ENCODE results near the gene SETD1A. TPM values are rescaled to one million over a fixed set of nuclear protein-coding genes. Genes with fewer than 3 reads are reported as not detected.

Gene SETD1A
- total and polyA plus RNA-seq, 5 experiments from 2014 or later, result 0.35 to 44.3 (median 2.0) TPM

- POLR2A ChIA-PET, result no interaction called here
- DNase-seq (no peak), ATAC-seq (no peak)
- H3K4me3 Mint-ChIP-seq, result no peak overlapping the region
- H3K27ac Mint-ChIP-seq, result peak overlapping the region in 1 of 10 donors; percentile 37
- H3K9me3 Mint-ChIP-seq, result no peaks in the 10 kb centered on the region
- H3K27me3 Mint-ChIP-seq, result no peaks in the 10 kb centered on the region
- H3K36me3 Mint-ChIP-seq, result peaks cover 0 to 8% (median 0%) of the 10 kb centered on the region in 3 donors
- peaks cover 0 to 4% (median 1%) of the 10 kb centered on the region in 4 donors for H3K4me1 Mint-ChIP-seq
These were observed 30.1 kb downstream of the SETD1A start for GRCh38 chr16:30987581-30988190.

GRCh38 chr16:30989469-30990047, 32.0 kb downstream of the SETD1A start:
- Mint-ChIP-seq H3K4me1 (peaks cover 0 to 3% (median 2%) of the 10 kb centered on the region in 4 donors), H3K27me3 (no peaks in the 10 kb centered on the region), H3K27ac (no peak overlapping the region), H3K36me3 (no peaks in the 10 kb centered on the region), H3K4me3 (no peak overlapping the region), H3K9me3 (no peaks in the 10 kb centered on the region)
- ATAC-seq (no peak), DNase-seq (no peak)
- POLR2A ChIA-PET, result interaction anchor here (0.6 kb wide), 1 partner anchor 79 kb away, joined by 4 read pairs; no protein-coding TSS in a partner anchor

- H3K27me3 Mint-ChIP-seq, result no peaks in the 10 kb centered on the region
These were observed 32.6 kb downstream of the SETD1A start for GRCh38 chr16:30990105-30990504.

GRCh38 chr16:30991052-30991451, 33.5 kb downstream of the SETD1A start:
- Mint-ChIP-seq H3K4me1 (peaks cover 0 to 4% (median under 1%) of the 10 kb centered on the region in 4 donors), H3K4me3 (no peak overlapping the region), H3K9me3 (no peaks in the 10 kb centered on the region), H3K36me3 (no peaks in the 10 kb centered on the region), H3K27me3 (no peaks in the 10 kb centered on the region), H3K27ac (no peak overlapping the region)
- ATAC-seq (no peak), DNase-seq (no peak)
- POLR2A ChIA-PET, result no interaction called here

More at GRCh38 chr16:30990105-30990504, 32.6 kb downstream of the SETD1A start:
- no peak overlapping the region for H3K27ac Mint-ChIP-seq
- H3K36me3 Mint-ChIP-seq, result no peaks in the 10 kb centered on the region
- no peaks in the 10 kb centered on the region for H3K9me3 Mint-ChIP-seq
- DNase-seq (no peak), ATAC-seq (no peak)
- peaks cover 0 to 4% (median 2%) of the 10 kb centered on the region in 4 donors for H3K4me1 Mint-ChIP-seq
- POLR2A ChIA-PET, result no interaction called here
- H3K4me3 Mint-ChIP-seq, result no peak overlapping the region

- peaks cover 3 to 12% (median 8%) of the 10 kb centered on the region in 4 donors for H3K4me1 Mint-ChIP-seq
- no peaks in the 10 kb centered on the region for H3K9me3 Mint-ChIP-seq
- H3K27ac Mint-ChIP-seq, result no peak overlapping the region
- POLR2A ChIA-PET, result interaction anchor here (0.5 kb wide), 1 partner anchor 49 kb away, joined by 6 read pairs; no protein-coding TSS in a partner anchor
- DNase-seq (no peak), ATAC-seq (no peak)
- no peaks in the 10 kb centered on the region for H3K36me3 Mint-ChIP-seq
- no peak overlapping the region for H3K4me3 Mint-ChIP-seq
- H3K27me3 Mint-ChIP-seq, result no peaks in the 10 kb centered on the region
These were observed 34.8 kb downstream of the SETD1A start for GRCh38 chr16:30992276-30992780.

GRCh38 chr16:30992931-30993816, 35.6 kb downstream of the SETD1A start:
- Mint-ChIP-seq H3K27me3 (no peaks in the 10 kb centered on the region), H3K4me1 (peaks cover 3 to 12% (median 8%) of the 10 kb centered on the region in 4 donors), H3K9me3 (no peaks in the 10 kb centered on the region), H3K36me3 (no peaks in the 10 kb centered on the region), H3K27ac (no peak overlapping the region), H3K4me3 (no peak overlapping the region)
- DNase-seq (no peak), ATAC-seq (no peak)
- POLR2A ChIA-PET, result interaction anchor here (0.5 to 1.6 kb wide), 3 partner anchors 8 to 49 kb away, joined by 3 to 6 read pairs (median 6); partner anchors contain the start of gene HSD3B7

GRCh38 chr16:30995927-30996323, 38.4 kb downstream of the SETD1A start:
- Mint-ChIP-seq H3K36me3 (no peaks in the 10 kb centered on the region), H3K4me3 (peak overlapping the region; percentile 45 to 90 (median 76)), H3K27ac (peak overlapping the region in 7 of 10 donors; percentile 12 to 94 (median 67)), H3K27me3 (no peaks in the 10 kb centered on the region), H3K4me1 (peaks cover 3 to 12% (median 8%) of the 10 kb centered on the region in 4 donors), H3K9me3 (no peaks in the 10 kb centered on the region)
- DNase-seq (no peak), ATAC-seq (no peak)
- POLR2A ChIA-PET, result interaction anchor here (0.7 to 2.2 kb wide), 2 partner anchors 10 to 78 kb away, joined by 3 to 11 read pairs; partner anchors contain the start of genes ZNF646 and ZNF668

GRCh38 chr16:30996324-30996984, 38.9 kb downstream of the SETD1A start:
- no peak for DNase-seq
- POLR2A ChIA-PET, result interaction anchor here (0.9 to 2.2 kb wide), 3 partner anchors 77 to 146 kb away, joined by 4 to 11 read pairs (median 4); partner anchors contain the start of genes PRSS8, ZNF646 and ZNF668
- H3K36me3 Mint-ChIP-seq, result no peaks in the 10 kb centered on the region
- H3K4me1 Mint-ChIP-seq, result peaks cover 2 to 12% (median 8%) of the 10 kb centered on the region in 4 donors
- peak in 1 of 2 donors; percentile 5 for ATAC-seq
- H3K9me3 Mint-ChIP-seq, result no peaks in the 10 kb centered on the region
- H3K27ac Mint-ChIP-seq, result peak overlapping the region; percentile 65 to 95 (median 92)
- peak overlapping the region; percentile 81 to 93 (median 84) for H3K4me3 Mint-ChIP-seq
- no peaks in the 10 kb centered on the region for H3K27me3 Mint-ChIP-seq

GRCh38 chr16:30996985-30997724, 39.6 kb downstream of the SETD1A start:
- Mint-ChIP-seq H3K4me1 (peaks cover 2 to 12% (median 8%) of the 10 kb centered on the region in 4 donors), H3K27ac (peak overlapping the region; percentile 65 to 95 (median 92)), H3K9me3 (no peaks in the 10 kb centered on the region), H3K27me3 (no peaks in the 10 kb centered on the region), H3K4me3 (peak overlapping the region; percentile 81 to 93 (median 84)), H3K36me3 (no peaks in the 10 kb centered on the region)
- DNase-seq (peak; percentile 51 to 93 (median 75)), ATAC-seq (peak; percentile 97 to 99)
- POLR2A ChIA-PET, result interaction anchor here (0.7 to 2.2 kb wide), 4 partner anchors 77 to 145 kb away, joined by 3 to 11 read pairs (median 4); partner anchors contain the start of genes KAT8, PRSS8, ZNF646 and ZNF668

GRCh38 chr16:30997725-30998711, 40.5 kb downstream of the SETD1A start:
- H3K27me3 Mint-ChIP-seq, result no peaks in the 10 kb centered on the region
- H3K9me3 Mint-ChIP-seq, result no peaks in the 10 kb centered on the region
- POLR2A ChIA-PET, result interaction anchor here (0.7 to 2.2 kb wide), 3 partner anchors 76 to 144 kb away, joined by 3 to 11 read pairs (median 4); partner anchors contain the start of genes KAT8, ZNF646 and ZNF668
- no peak for DNase-seq
- ATAC-seq, result no peak
- H3K27ac Mint-ChIP-seq, result peak overlapping the region in 3 of 10 donors; percentile 15 to 94 (median 41)
- peak overlapping the region; percentile 52 to 93 (median 80) for H3K4me3 Mint-ChIP-seq
- no peaks in the 10 kb centered on the region for H3K36me3 Mint-ChIP-seq
- peaks cover 2 to 12% (median 8%) of the 10 kb centered on the region in 4 donors for H3K4me1 Mint-ChIP-seq

All from naive thymus-derived CD8-positive, alpha-beta T cell (primary cell).